Right ventricle myocardium superior (tissue), 1 donor: ENCODE results near the gene TTC31. TPM values are rescaled to one million over a fixed set of nuclear protein-coding genes. Genes with fewer than 3 reads are reported as not detected.

ENCODE experiments used
- ATAC-seq: fragments of 200-7000 bp; cut with Tn5 transposase; one replicate; pipeline ENCODE4 v1.9.1; 2020; ENCODE audit warnings: mild to moderate bottlenecking; ENCODE audit not compliant: poor library complexity
- DNase-seq: peaks from one replicate; pipeline ENCODE4 v3.0.0-alpha.2; 2020
- intact Hi-C: fragments of 100-400 bp; cut with DNase I; formaldehyde crosslinking; loops from one replicate; pipeline ENCODE4 v1.11.2; 2022
- total RNA-seq: library from RNA; stranded (reverse); fragmentation: NEBNext Ultra II Directional; extraction: Animal tissue kit (Norgen Biotek cat#: 25700); gene quantifications from one replicate; pipeline ENCODE4 v1.2.1, GENCODE V29; 2021
- donor health status: DM: no; HTN: yes; CAD: no; lungs with severe emphysema.

Gene TTC31
- total RNA-seq, 1 donor from 2014 or later, result 8.4 TPM

DNA sequence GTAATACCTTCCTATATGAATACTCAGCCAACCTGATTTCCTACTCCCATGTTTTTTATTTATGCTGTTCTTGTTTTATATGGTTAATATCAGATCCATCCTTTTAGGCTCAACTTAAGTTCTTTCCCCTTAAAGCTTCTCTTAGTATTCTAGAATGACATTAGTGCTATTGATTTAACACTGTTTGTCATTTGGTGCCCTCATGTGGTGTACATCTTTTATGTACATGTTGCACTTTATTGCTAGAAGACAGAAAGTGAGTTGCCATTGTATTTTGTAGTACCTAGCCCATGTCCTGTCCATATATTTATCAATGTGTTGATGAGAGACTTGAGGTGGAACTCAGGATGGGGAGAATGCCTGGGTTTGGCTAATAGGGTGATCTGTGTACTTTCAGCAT, 49.3 kb downstream of the TTC31 start:
- intact Hi-C loops, result no loop called here
- ATAC-seq, result no peak

DNA sequence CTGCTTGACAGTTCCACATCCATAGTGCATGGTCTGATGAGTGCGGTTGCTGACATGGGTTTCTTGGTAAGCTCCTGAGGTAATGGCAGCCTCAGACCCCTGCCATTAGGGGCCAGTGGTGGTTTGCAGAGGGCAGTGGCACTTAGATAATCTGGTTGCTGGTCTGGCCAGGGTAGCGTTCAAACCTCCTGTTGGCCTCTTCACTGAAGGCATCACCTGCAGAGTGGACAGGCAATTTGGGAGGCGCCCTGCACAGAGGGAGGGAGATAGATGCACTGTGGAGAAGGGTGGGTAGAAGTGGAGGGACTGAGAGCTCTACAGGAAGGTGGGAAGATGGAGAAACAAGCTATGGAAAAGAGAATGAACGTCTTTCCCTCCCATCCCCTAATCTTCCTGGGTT, 50.6 kb downstream of the TTC31 start:
- no peak for DNase-seq
- intact Hi-C loops, result no loop called here
- no peak for ATAC-seq

More for the DNA sequence above, 49.3 kb downstream of the TTC31 start:
- no peak for DNase-seq

DNA sequence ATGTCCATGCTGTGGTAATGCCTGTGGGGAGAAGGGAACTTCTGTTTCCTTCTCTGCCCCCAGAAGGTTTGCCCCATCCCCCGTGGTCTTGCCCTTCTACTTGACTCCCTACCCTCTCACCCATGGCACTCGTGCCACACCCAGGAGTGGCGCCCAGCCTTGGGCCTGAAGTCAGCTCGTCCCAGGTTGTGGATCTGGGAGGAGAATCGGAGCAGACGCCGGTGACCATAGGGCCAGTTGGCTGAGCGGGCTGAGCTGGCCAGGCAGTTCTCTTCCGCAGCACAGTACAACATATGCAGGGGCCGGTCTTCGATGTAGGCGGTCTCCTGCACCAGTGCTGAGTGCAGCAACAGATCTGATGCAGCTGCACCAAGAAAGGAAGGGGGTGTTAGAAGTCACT, 51.5 kb downstream of the TTC31 start:
- intact Hi-C loops, result no loop called here
- DNase-seq, result no peak
- ATAC-seq, result no peak

DNA sequence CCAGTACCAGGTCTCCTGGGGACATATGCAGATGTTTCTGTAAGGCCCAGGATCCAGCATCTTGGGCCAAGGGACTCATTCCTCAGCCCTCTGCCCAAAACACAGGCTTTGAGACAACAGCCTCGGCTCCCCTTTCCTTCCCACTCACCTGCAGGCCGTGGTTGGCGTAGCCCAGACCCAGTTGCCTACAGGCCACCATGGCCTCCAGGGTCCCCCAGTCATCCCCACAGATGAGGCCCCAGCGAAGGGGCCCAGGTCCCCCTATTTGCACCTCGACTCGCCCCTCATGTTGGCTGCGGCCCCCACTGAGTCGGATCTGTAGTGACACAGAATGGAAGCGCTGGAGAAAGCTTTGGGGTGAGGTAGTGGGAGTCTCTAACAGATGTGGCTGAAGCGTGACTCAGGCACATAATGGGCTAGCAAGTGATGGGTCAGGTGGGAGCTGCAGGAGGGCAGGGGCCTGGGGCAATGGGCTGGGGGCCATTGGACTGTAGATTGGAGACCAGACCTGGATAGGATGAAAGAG, 52.6 kb downstream of the TTC31 start:
- ATAC-seq (no peak), DNase-seq (no peak)
- intact Hi-C loops, result no loop called here

DNA sequence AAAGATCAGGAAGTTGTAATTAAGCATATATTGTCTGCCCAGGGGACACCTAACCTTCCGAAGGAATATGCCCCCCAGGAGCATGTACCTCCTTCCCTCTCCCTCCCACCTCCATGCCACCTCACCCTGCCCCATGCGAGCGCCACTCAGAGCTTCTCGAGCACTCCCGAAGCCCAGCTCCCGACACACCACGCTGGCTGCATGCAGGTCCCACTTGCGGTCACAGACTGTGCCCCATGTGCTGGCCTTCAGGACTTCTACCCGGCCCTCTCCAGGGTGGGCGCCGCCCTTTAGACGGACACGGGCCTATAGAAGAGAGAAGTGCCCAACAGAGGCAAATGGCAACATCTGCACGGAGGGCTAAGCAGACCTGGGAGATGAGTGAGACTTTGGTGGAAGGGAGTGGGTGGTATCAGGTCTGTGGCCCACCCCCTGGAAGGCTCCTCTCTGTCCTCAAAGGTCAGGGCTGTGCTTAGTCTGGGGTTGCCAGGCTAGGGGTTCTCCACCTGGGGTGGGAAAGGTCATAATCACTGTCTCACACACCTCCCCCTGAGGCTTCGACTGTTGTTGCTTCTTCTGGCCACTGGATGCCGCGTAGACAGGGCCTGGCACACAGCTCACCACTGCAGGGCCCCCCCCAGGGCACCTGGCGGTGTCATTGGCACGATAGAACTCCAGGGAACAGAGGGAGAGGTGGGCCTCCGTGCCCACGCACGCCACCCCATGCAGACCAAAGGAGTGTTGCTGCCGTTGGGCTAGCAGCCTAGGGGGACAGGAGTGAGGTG, 53.5 kb downstream of the TTC31 start:
- intact Hi-C loops, result no loop called here
- no peak for DNase-seq

DNA sequence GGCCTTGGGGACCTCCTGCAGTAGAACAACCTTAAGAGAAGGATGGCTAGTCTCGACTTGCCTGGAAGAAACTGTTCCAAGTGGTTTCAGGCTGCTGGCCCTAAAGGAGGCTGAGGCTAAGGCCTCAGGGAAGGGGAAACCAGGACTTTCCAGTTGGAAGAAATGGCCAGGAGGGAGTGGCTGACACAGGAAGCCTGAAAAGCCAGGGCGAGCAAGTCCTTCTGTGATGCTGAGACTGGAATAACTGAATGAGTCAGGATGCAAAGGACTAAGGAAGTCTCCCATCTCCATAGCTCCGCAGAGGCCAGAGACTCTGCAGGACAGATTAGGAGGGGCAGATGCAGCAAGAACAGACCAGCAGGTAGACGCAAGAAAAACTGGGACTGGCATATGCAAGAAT, 54.3 kb downstream of the TTC31 start:
- intact Hi-C loops, result no loop called here
- no peak for DNase-seq
- no peak for ATAC-seq

More for the DNA sequence above, 53.5 kb downstream of the TTC31 start:
- no peak for ATAC-seq

DNA sequence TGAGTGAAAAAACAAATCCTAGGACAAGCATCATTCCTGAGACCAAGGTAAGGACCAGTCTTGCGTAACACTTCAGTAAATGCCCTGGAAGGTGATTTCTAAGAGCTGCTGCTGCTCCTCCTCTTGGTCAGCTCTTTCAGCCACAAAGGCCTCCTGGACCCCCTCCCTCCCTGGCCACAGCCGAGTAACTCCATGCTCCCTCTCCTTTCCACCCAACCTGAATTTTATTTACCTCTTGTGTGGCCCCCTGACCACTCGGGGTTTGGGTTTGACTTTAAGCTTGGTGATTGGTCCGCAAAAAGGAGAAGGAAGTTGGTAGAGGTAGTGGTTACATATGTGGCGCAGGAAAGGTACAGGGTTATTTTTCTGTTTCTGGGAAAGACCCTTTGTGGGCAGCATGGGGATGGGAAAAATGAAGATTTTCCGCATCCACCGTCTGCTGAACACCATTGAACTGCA, 56.0 kb downstream of the TTC31 start:
- ATAC-seq, result no peak
- DNase-seq, result no peak
- intact Hi-C loops, result no loop called here

DNA sequence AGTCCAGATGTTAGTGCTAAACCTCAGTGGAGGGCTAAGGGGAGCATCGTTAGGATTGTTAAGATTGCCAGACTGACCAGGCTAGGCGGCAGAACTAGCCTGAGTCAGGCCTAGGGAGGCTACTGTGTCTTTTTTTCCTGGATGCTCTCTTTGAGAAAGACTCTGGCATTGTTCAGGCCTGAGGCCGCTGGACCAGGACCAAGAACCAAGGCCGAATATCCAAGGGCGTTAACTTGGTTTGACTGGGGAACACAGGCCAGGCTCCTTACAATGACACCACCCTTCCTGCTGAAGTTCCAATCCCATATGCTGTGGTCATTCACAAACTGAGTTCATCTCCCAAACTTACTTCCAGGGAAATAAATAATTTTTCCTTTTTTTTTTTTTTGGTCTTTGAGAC, 57.4 kb downstream of the TTC31 start:
- ATAC-seq (peak; percentile 72), DNase-seq (peak; percentile 83)
- intact Hi-C loops, result no loop called here

DNA sequence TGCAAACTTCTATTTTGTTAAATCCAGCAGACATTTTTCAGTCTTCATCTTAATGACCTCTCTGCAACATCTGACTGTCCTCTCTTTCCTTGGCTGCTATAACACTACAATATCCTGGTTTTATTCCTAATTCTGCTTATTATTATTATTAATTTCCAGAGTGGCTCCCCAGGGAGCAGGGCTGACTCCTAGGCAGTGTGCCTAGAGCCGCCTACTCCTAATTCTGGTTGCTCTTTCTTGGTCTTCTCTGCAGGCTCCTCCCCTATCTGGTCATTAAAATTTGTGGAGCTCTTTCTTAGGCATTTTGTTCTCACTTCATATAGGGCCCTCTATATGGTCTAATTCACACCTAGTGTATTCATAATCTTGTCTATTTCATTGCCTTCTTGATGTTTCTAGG, 60.1 kb downstream of the TTC31 start:
- ATAC-seq (no peak), DNase-seq (no peak)
- intact Hi-C loops, result no loop called here

Other genes starting within 250 kb of the TTC31 start
- gene SLC4A5, start 139.7 kb upstream of the TTC31 start, total RNA-seq, result 1.3 TPM
- gene DCTN1, start 102.8 kb upstream of the TTC31 start, total RNA-seq, result 149 TPM
- 0.62 TPM for gene C2orf81, start 61.5 kb upstream of the TTC31 start, total RNA-seq
- gene WDR54, start 61.4 kb upstream of the TTC31 start, total RNA-seq, result 2.2 TPM
- gene RTKN, start 41.1 kb upstream of the TTC31 start, total RNA-seq, result 17.8 TPM
- gene INO80B, start 28.0 kb upstream of the TTC31 start, total RNA-seq, result 19.6 TPM
- gene WBP1, start 24.6 kb upstream of the TTC31 start, total RNA-seq, result 42.4 TPM
- 19.2 TPM for gene MOGS, start 17.7 kb upstream of the TTC31 start, total RNA-seq
- 159 TPM for gene MRPL53, start 10.4 kb upstream of the TTC31 start, total RNA-seq
- gene CCDC142, start 83 bp upstream of the TTC31 start, total RNA-seq, result 7.2 TPM
- 0.16 TPM for gene LBX2, start 16.5 kb downstream of the TTC31 start, total RNA-seq
- 20.3 TPM for gene PCGF1, start 24.6 kb downstream of the TTC31 start, total RNA-seq
- not detected for gene TLX2, start 31.4 kb downstream of the TTC31 start, total RNA-seq
- gene DQX1, start 43.1 kb downstream of the TTC31 start, total RNA-seq, result not detected
- 43.2 TPM for gene AUP1, start 46.6 kb downstream of the TTC31 start, total RNA-seq
- gene HTRA2, start 46.9 kb downstream of the TTC31 start, total RNA-seq, result 28.5 TPM
- 3.6 TPM for gene LOXL3, start 70.9 kb downstream of the TTC31 start, total RNA-seq
- 3.8 TPM for gene DOK1, start 71.6 kb downstream of the TTC31 start, total RNA-seq
- gene M1AP, start 165.2 kb downstream of the TTC31 start, total RNA-seq, result not detected
- gene SEMA4F, start 171.2 kb downstream of the TTC31 start, total RNA-seq, result 3.5 TPM